Effector memory CD4-positive, alpha-beta T cell (primary cell): ENCODE measurements around the gene ZP4.

Experiments
- DNase-seq, 3 donors: peaks; one replicate each; pipeline ENCODE4 v3.0.0-alpha.2; 2020
- H3K27ac ChIP-seq: 2 replicates; pipeline ENCODE4 v1.7.0; 2013; ENCODE audit warnings: mild to moderate bottlenecking, low read length, moderate library complexity; ENCODE audit not compliant: insufficient read depth, poor library complexity, severe bottlenecking
- H3K27me3 ChIP-seq: replicated peaks from 2 replicates; pipeline ENCODE4 v1.7.0; 2013; ENCODE audit warnings: mild to moderate bottlenecking, low read length; ENCODE audit not compliant: insufficient read depth, control insufficient read depth, poor library complexity, severe bottlenecking
- H3K36me3 ChIP-seq: 2 replicates; pipeline ENCODE4 v1.7.0; 2013; ENCODE audit warnings: mild to moderate bottlenecking, low read length, moderate library complexity; ENCODE audit not compliant: control insufficient read depth, insufficient read depth
- H3K4me1 ChIP-seq: 2 replicates; pipeline ENCODE4 v1.7.0; 2013; ENCODE audit warnings: low read length, mild to moderate bottlenecking; ENCODE audit not compliant: control insufficient read depth, insufficient read depth, poor library complexity, severe bottlenecking
- H3K4me3 ChIP-seq: 2 replicates; pipeline ENCODE4 v1.7.0; 2013; ENCODE audit warnings: low read length, low read depth, mild to moderate bottlenecking; ENCODE audit not compliant: insufficient read depth, poor library complexity, severe bottlenecking
- H3K9me3 ChIP-seq: 2 replicates; pipeline ENCODE4 v1.7.0; 2013; ENCODE audit warnings: mild to moderate bottlenecking, low read length, moderate library complexity; ENCODE audit not compliant: control insufficient read depth

Gene ZP4

DNA sequence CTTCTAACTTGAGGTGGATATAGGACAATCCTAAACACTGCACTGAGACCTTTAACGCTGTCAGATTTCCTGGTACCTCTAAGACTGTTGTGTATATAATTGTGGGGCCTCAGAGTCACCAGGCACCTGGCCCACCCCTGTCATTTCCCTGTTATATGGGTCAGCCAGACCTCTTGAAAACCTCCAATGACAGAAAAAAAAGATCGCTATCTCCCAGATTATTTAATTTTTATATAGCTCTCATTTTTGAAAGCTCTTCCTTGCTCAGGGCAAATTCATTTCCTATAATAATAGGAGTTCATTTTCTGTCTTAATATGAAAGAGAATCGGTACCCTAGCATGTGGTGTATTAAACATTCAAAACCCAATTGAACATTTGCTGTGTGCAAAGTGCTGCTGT is 56.7 kb downstream of the ZP4 start:
- DNase-seq = no peak
- no peaks in the 10 kb centered on the region for H3K4me1 ChIP-seq
- H3K27me3 ChIP-seq = no peaks in the 10 kb centered on the region
- no peaks in the 10 kb centered on the region for H3K36me3 ChIP-seq
- no peaks in the 10 kb centered on the region for H3K9me3 ChIP-seq
- no peak overlapping the region for H3K27ac ChIP-seq
- H3K4me3 ChIP-seq = no peak overlapping the region

DNA sequence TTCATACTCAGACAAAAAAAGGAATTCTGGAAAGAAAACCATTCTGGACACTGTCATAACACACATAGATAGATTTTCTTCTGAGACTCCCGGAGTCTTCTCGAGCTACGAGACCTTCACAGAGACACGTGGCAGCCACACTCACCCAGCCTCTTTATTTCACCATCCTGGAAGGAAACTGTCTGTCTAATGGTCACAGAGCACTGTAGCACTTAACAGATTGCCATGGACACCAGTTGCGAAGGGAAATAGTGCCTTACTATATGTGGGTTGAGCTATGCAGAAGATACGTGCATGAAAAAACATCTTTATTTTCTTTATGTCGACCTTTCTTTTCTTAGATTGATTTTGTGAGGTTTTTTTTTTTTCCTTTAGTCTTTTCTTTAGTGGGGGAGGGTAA is 57.9 kb downstream of the ZP4 start:
- Histone ChIP-seq H3K27me3 (no peaks in the 10 kb centered on the region), H3K9me3 (no peaks in the 10 kb centered on the region), H3K4me1 (no peaks in the 10 kb centered on the region), H3K36me3 (no peaks in the 10 kb centered on the region), H3K27ac (no peak overlapping the region), H3K4me3 (no peak overlapping the region)
- no peak for DNase-seq
